Mammary epithelial cell (primary cell): ENCODE results near the gene CSMD2.

Experiments
- CTCF ChIP-seq, 2 donors: IDR thresholded peaks in 1 of 2; conservative IDR thresholded peaks in 1 of 2; 2 replicates each; pipeline ENCODE4 v1.5.1; 2011 to 2012; ENCODE audit warnings: inconsistent platforms in 2 of 2, low read length in 2 of 2, mild to moderate bottlenecking in 2 of 2, control low read depth in 1 of 2, low read depth in 1 of 2; ENCODE audit not compliant: insufficient read depth in 1 of 2; ENCODE audit errors: extremely low read depth in 1 of 2
- EZH2 ChIP-seq: IDR thresholded peaks from 2 replicates; pipeline ENCODE4 v1.6.1; 2012; ENCODE audit warnings: low read length, inconsistent platforms, borderline replicate concordance

DNA sequence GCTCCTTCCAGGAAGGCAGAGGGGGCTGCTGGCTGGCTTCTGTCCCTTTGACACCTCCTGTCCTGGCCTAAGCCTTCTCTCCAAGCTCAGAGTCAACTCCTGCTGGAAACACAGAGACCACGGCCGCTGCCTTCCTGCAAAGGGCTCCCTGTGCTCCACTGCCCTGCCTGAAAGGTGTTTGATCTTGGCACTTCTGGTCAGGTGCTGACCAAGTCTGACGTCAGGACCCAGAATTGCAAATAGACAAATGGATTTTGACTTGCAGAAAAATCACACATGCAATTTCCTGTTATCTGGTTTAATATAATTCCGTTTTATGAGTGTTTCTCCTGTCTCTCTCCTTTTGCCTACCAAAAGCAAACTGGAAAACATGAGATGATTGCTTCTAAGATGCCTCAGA lies 387.7 kb downstream of the CSMD2 start:
- TF ChIP-seq CTCF (conservative IDR thresholded peaks at IDR 0.05 in 1 of 2, IDR thresholded peaks at IDR 0.05 in 1 of 2; ENCODE audit: extremely low read depth in 1 of 2, insufficient read depth in 1 of 2, low read depth in 1 of 2, low read length in 2 of 2) (no peak), EZH2 (no peak)
